GM13977 (cell line): Measurements from ENCODE around the gene TUBA8.
"Not testable (repeated sequence)": the region's sequence is repeated elsewhere in the genome, so short reads cannot be mapped to it uniquely, and the experiment has no call there.

Experiments used
- DNase-seq: peaks from one replicate; pipeline ENCODE4 v3.0.0; 2012; ENCODE audit warnings: low spot score
- in situ Hi-C: fragments of 300-500 bp; cut with MboI; formaldehyde crosslinking; loops from one replicate; pipeline ENCODE4 v1.12.0; 2022; ENCODE audit warnings: low sequenced_read_pairs, low pct_unique_long_range_greater_than_20kb, mixed read lengths, inconsistent platforms; ENCODE audit not compliant: unreplicated experiment
- TF ChIP-seq, protein P1 (sequence below): IDR thresholded peaks from 2 replicates; pipeline ENCODE4 v1.5.1; 2012; ENCODE audit warnings: mild to moderate bottlenecking, control low read depth; ENCODE audit not compliant: insufficient read depth; ENCODE audit errors: extremely low read depth, missing control alignments

The TUBA8 gene

DNA sequence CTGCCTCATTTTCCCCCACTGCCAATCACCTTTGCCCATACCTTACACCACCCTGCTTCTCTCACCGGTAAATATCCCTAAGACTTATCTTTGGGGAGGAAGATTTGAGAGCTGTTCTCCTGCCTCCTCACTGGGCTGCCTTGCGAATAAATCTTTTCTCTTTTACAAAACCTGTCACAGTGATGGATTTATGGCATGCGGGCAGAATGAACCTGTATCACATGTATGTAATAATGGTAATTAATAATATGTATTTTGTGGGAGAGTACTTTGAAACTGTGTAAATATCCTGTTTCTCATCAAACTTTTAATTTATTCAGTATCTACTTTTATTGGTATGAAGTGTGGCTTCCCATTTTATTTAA lies 35.8 kb downstream of the TUBA8 start:
- no peak for DNase-seq
- TF ChIP-seq, protein P1, sequence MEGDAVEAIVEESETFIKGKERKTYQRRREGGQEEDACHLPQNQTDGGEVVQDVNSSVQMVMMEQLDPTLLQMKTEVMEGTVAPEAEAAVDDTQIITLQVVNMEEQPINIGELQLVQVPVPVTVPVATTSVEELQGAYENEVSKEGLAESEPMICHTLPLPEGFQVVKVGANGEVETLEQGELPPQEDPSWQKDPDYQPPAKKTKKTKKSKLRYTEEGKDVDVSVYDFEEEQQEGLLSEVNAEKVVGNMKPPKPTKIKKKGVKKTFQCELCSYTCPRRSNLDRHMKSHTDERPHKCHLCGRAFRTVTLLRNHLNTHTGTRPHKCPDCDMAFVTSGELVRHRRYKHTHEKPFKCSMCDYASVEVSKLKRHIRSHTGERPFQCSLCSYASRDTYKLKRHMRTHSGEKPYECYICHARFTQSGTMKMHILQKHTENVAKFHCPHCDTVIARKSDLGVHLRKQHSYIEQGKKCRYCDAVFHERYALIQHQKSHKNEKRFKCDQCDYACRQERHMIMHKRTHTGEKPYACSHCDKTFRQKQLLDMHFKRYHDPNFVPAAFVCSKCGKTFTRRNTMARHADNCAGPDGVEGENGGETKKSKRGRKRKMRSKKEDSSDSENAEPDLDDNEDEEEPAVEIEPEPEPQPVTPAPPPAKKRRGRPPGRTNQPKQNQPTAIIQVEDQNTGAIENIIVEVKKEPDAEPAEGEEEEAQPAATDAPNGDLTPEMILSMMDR, result no peak
- in situ Hi-C loops, result no loop called here

GRCh38 chr22:18147791-18148190 lies 37.2 kb downstream of the TUBA8 start:
- TF ChIP-seq, protein P1, result no peak
- in situ Hi-C loops, result no loop called here

DNA sequence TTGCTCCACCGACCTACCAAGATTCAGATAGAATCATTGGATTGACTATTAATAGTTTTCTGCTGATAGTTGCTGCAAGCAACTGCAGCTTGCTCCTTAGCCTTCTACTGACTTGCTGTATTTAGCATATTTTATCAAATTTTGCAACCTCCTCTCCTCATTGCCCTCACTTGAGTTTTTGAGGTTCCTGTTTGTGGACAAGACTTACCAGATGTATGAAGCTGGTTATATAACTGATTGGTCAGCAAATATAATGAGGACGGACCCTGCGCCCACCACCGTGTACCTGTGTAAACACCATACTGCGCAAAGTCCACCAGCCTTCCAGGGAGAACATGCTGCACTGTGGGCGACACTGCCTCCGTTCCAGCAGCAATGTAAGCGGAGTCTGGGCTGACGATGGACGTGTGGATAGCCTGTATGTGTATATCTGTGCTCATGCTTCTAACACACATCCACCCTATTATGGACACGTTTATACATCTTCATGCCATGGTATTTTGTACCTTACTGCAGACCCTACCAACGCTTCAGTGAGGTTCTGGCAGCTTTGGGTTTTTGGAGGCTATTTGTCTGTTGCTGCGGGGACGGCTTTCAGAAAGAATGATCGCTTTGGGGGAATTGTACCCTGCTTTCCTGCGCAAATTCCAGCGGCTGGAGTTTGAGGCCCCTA lies 37.8 kb downstream of the TUBA8 start:
- TF ChIP-seq, protein P1, result no peak
- DNase-seq, result no peak
- in situ Hi-C loops, result no loop called here

More at GRCh38 chr22:18147791-18148190, 37.2 kb downstream of the TUBA8 start:
- DNase-seq, result no peak

GRCh38 chr22:18152519-18152918 lies 41.9 kb downstream of the TUBA8 start:
- in situ Hi-C loops, result no loop called here
- TF ChIP-seq, protein P1, result no peak
- peak; percentile 80 for DNase-seq

GRCh38 chr22:18154821-18155390 lies 44.3 kb downstream of the TUBA8 start:
- TF ChIP-seq, protein P1, result no peak
- no peak for DNase-seq
- in situ Hi-C loops, result no loop called here

DNA sequence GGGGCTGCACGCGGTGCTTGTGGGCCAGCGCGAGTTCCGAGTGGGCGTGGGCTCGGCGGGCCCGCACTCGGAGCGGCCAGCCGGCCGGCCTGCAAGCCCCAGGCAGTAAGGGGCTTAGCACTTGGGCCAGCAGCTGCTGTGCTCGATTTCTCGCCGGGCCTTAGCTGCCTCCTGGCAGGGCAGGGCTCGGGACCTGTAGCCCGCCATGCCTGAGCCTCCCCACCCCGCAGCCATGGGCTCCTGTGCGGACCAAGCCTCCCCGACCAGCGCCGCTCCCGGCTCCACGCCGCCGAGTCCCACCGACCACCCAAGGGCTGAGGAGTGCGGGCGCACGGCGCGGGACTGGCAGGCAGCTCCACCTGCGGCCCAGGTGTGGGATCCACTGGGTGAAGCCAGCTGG lies 44.9 kb downstream of the TUBA8 start:
- in situ Hi-C loops, result not testable (repeated sequence)

DNA sequence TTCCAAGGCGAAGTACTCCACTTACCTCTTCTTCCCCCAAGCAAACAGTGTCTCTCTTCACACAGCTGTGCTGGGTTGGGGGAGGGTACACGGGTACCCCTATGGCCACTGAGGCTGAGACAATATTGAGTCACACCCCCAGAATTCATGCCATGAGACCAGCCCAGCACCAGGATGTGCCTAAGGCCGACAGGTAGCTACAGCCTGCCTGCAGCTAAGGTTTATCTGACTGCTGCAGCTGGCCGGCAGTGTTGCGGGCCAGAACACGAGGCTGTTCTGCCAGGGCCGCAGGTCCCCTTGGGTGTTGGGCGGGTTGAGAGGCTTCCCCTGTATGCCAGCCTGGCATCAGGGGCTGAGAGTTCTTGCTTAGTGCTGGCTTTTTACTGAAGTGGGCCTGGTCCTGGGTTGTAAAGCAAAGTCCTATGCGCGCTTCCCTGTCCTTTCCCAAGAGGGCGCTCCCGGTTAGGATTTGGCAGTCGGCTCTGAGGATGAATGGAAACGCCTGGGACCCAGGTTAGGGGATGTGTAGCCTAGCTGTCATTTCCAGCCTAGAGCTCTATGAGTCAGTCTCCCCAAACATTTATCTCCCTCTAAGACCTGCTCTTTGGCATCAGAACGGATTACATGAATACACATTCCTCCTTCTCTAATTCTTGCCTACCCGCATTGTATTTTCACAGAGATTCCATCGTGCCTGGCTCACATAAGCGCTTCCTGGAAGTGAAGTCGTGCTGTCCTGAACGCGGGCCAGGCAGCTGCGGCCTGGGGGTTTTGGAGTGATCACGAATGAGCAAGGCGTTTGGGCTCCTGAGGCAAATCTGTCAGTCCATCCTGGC lies 46.5 kb downstream of the TUBA8 start:
- peak; percentile 53 for DNase-seq
- in situ Hi-C loops, result no loop called here
- TF ChIP-seq, protein P1, result peak; percentile 48

More for the DNA sequence above, 44.9 kb downstream of the TUBA8 start:
- not testable (repeated sequence) for DNase-seq
